Ovary (tissue), 3 donors: ENCODE measurements around the gene CCDC157.
A peak's percentile ranks its signal among the peaks of the same experiment; 100 is the strongest.

Experiments
- CTCF ChIP-seq, 3 donors: fragments of 450-650 bp in 2 of 3; fragments of 200-600 bp in 1 of 3; IDR thresholded peaks; one replicate each; pipeline versions ENCODE4 v1.5.1 to v1.8.0; 2016 to 2022; ENCODE audit warnings: antibody characterized with exemption in 3 of 3, mild to moderate bottlenecking in 1 of 3
- POLR2A ChIP-seq: fragments of 450-650 bp; IDR thresholded peaks from one replicate; pipeline ENCODE4 v1.6.1; 2017; ENCODE audit warnings: antibody characterized with exemption, mild to moderate bottlenecking, moderate library complexity
- donor health status: DM: no; HTN: no; CAD: no.

- TF ChIP-seq CTCF (IDR thresholded peaks at IDR 0.05) = peak; percentile 44 to 75 (median 52)
- no peak for TF ChIP-seq POLR2A
These were observed 34.3 kb downstream of the CCDC157 start for GRCh38 chr22:30390974-30391691.
